DMS 273 treated with DMSO at 0.1 percent for 48 hours (cell line): ENCODE results near the gene CALCOCO2.
A peak's percentile ranks its signal among the peaks of the same experiment; 100 is the strongest.
"Not testable (repeated sequence)": the region's sequence is repeated elsewhere in the genome, so short reads cannot be mapped to it uniquely, and the experiment has no call there.

ENCODE experiments used
- DNase-seq: peaks from one replicate; lab custom pipeline; 2025; lab: John Stamatoyannopoulos, UW

Gene CALCOCO2

DNA sequence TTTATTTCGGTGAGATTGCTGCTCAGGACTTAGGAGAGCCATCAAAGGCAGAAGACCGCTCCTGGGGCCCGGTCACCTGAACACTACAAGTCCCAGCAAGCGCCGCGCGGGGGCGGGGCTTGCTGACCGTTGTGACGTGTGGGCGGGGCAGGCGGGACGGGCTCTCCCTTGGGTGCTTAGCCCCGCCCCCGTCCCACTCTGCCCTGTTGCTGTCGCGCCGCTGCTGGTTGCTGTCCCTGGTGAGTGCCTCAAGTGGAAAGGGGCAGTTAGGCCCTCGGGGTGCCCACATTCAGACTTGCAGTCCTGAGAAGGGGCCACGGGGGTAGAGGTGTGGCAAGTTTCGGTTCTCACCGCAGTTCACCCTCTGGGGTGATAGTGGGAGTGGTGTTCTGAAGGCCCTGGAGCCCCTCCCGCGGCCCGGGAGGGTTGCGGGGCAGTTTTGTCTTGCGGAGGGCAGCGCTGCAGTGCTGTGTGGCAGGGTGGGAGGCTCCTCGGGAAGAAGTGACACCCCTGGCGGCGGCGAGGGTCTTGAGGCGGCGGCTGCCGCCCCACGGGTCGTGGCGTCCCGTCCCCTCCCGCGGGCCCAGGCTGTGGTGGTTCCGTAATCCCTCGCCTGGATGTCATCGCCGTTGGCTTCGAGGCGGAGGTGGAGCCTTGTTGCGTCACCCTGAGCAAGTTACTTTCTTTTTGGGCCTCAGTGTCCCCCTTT lies at the start of gene CALCOCO2:
Gene CALCOCO2 (plus strand): TSS at position 196 of the 709 bp plus-strand sequence. CDS start 10,673 bp downstream, outside the sequence.
- DNase-seq = peak; percentile 49

- DNase-seq = no peak
Observed at GRCh38 chr17:48787828-48788227, 43.0 kb upstream of the CALCOCO2 start.

- DNase-seq = no peak
Observed at GRCh38 chr17:48790607-48791127, 40.2 kb upstream of the CALCOCO2 start.

DNA sequence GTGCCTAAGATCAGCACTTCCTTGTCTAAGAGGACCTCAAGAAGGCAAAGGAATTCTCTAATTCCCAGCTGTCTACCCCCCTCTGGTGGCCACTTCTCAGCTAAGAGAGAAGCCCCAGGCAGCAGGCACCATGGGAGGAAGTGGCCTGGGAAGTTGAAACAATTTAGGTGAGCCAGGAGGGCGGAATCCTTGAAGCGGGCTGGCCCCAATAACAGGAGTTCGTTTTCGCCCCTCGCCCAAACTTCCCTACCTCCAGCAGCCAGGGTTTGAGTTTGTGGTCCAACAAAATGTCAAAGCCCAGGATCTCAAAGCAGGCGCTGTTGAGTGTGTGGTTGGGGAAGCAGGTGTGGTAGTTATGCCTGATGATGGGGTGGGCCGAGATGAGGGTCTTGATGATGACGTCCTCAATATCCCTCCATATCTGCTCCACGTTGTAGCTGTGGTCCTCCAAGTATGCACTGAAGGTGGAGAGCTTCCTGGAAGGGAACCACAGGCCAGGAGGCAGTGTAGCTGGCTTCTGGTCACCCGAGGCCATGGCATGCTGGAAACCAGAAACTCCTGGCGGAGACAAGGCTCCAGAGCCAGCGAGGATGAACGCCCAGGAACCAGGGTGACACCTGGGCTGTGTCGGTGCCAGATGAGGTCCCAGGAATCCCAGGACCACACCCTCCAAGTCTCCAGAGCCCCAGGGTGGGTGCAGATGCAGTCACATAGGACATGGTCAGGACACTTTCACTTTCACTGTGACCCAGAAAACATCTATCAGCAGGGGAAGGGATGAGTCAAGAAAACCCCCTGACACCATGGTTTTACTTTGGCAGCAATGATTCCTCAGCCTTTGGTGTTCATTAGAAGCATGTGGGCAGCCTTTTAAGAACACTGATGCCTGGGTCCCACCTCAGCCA lies 39.5 kb upstream of the CALCOCO2 start:
- peak; percentile 31 for DNase-seq

- DNase-seq = no peak
Observed at GRCh38 chr17:48792033-48792798, 38.6 kb upstream of the CALCOCO2 start.

DNA sequence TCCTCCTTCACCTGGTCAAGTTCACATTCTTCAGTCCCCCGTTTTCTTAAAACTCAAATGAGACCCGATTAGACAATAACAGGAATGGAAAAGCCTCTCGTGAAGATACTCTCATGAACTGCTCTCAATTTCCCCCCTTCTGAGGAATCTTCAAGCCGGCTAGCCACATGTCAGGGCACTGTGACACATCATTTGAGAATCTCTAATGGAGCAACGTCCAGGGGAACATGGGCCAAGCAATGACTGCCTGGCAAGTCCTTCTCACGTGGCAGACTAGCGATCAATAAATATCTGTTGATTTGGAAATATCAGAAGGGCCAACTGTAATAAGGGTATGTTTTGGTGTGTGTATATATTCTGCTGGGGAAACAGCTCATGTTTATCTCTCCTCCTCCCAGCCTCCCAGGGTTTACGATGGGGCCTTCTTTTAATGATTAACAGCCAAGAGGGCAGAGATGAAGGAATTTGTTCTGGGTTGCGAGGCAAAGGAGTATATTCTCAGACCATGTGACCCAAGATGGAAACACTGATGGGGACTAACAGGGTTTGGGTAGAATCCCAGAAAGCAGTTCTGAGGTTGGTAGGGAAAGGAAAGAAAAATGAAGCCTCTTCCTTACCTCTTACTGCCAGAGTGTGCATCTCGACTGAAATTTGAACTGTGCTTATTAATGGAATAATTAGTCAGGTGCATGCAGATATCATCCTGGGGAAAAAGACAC lies 35.2 kb upstream of the CALCOCO2 start:
- DNase-seq = no peak

DNA sequence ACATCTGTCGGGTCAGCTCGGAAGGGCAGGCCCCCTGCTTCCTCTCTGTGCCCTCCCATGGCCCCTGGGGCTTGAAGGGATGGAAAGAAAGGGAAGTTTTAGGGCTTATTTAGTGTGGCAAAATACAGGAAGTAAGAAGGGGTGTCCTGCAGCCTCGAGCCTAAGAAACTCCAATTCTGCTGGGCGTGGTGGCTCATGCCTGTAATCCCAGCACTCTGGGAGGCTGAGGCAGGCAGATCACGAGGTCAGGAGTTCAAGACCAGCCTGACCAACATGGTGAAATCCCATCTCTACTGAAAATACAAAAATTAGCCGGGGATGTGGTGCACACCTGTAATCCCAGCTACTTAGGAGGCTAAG lies 34.7 kb upstream of the CALCOCO2 start:
- DNase-seq = not testable (repeated sequence)

DNA sequence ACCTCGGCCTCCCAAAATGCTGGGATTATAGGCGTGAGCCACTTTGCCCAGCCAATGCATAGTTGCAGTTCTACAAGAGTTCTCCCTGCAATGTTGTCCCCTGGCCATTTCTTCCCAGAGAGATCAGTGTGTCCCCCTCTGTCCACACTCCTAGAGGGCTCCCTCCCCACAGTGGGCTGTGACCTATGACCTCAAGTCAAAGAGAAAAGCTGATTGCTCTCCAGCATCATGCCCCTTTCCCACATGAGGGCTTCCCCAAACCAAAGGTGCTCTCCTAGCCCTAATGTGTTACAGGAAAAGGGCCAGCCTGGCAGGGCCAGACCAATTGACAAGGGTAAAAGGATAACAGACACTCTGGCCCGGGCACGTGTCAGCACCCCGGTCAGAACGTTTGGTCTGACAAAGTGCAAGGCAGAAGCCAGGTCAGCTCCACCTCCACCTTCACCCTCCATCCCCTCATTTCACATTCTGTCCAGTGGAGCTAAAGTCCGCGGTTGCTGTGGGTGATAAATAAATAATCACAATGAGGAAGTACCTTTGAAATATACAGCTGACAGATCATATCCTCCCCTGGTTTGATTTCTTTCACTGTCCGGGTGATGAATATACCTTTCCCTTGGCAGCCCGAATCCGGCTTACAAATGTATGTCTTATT lies 31.6 kb upstream of the CALCOCO2 start:
- DNase-seq = no peak

- no peak for DNase-seq
Observed at GRCh38 chr17:48800626-48801217, 30.1 kb upstream of the CALCOCO2 start.

DNA sequence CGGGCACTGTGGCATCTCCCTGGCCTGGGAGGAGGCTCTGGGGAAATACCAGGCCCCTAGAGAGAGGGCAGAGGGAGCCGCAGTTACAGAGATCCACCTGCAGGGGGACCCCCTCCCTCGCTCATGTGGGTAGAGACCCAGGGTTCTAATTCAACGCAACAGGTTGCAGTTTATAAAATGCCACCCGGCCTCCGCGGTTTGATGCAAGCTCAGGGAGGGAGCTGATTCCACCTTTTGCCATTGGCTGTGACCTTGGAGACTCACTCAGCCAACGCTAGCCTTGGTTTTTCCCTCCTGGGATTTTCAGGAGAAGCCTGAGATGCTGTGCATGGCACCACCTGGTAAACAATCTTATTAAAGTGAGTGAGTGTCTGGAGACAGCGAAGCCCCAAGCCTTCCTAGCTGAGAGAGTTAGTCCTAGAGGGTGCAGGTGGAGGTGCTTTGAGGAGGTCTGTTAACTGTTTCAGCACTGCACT lies 25.9 kb upstream of the CALCOCO2 start:
- DNase-seq = no peak

DNA sequence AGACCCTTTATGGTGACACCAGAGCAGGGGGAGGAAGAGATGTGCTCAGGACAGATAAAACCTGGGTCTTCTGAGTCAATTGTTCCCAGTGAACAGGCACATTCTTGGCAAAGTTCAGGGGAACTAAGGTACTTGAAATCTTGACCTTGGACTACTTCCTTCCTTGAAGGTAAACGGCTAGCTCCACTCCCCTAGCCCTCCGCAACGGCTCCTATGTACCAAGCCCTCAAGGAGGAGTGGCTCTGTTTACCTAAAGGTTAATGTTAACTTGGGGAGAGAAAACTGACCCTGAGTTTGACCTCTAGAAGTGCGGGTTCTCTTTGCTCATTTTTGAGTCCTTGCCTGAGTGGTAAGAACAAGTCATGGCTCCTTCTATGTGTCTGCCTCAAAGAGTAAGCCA lies 21.7 kb upstream of the CALCOCO2 start:
- DNase-seq = no peak

- DNase-seq = no peak
Observed at GRCh38 chr17:48812001-48812400, 18.8 kb upstream of the CALCOCO2 start.

- DNase-seq = no peak
Observed at GRCh38 chr17:48814504-48814903, 16.3 kb upstream of the CALCOCO2 start.

GRCh38 chr17:48815311-48815710 lies 15.5 kb upstream of the CALCOCO2 start:
- DNase-seq = no peak

GRCh38 chr17:48816438-48816773 lies 14.4 kb upstream of the CALCOCO2 start:
- no peak for DNase-seq

DNA sequence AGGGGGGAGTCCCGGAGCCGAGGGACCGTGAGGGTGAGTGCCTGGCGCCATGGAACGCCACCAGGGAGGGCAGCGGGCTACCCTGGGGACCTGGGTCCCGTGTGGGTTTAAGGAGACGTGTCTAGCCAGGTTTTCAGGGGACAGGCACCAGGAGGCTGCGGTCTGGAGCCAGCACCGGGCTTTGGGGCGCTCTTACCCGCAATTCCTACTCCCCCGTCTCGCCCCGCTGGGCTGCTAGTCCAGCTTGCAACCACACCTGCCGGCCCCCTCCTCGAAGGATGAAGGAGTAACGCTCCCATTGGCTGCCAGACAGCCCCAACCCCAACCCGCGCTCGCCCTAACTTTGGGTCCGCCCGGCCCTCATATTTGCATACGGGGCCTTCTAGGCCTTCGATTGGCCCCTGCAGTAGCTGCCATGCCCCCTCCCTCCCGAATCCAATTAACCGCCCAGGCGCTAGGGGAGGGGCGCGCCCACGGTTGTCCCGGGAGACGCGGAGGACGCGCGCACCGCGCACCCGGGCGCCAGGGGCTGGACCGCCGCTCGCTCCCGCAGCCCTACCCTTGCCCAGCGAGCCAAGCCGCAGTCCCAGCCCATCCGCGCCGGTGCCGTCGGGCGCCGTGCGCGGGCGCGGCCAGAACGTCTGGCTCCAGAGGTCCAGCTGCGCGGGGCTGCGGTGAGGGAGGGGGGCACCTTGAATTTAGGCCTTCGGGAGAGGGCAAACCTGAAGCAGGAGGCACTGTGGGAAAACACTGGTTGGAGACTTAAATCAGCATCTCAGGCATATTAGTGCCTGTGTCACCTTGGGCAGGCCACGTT lies 13.9 kb upstream of the CALCOCO2 start, which contains the start of gene TTLL6:
Gene TTLL6 (minus strand): TSS at position 456 of the 817 bp plus-strand sequence. CDS start 157 bp downstream, at position 299.
- DNase-seq = peak; percentile 79

DNA sequence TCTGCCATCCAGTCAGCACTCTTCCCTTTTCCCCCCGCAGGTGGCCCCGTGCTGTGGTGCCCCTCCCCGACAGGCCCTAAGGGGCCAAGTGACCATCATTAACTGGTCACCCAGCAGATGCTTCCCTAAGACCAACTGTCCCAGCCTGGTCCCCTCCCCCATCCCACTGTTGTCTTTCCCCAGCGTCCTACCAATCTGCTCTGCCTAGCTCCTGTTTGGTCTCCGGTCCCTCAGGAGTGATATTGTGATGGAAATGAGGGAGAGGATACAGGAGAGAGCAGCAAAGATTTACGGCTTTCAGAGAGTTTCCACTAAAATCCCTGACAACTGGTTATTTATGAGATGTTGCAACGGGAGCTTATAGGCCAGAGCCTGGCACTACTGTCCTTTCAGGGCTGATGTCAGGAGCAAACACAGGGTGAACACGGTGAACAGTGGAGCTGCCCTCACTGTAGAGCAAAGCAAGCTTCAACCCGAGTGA lies 12.4 kb upstream of the CALCOCO2 start:
- DNase-seq = no peak

GRCh38 chr17:48819466-48819865 lies 11.4 kb upstream of the CALCOCO2 start:
- no peak for DNase-seq

DNA sequence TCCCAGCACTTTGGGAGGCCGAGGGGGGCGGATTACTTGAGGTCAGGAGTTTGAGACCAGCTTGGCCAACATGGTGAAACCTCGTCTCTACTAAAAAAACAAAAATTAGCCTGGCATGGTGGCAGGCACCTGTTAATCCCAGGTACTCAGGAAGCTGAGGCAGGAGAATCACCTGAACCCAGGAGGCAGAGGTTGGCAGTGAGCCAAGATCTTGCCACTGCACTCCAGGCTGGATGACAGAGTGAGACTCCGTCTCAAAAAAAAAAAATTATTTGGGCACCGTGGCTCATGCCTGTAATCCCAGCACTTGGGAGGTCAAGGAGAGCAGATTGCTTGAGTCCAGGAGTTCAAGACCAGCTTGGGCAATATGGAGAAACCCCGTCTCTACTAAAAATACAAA lies 9.9 kb upstream of the CALCOCO2 start:
- DNase-seq = not testable (repeated sequence)
